Ectodermal cell (in vitro differentiated cells): ENCODE results near the gene KLHL41.
"Not testable (repeated sequence)": the region's sequence is repeated elsewhere in the genome, so short reads cannot be mapped to it uniquely, and the experiment has no call there.

Experiments
- H3K27ac ChIP-seq: 2 replicates; pipeline ENCODE4 v1.7.0; 2013; ENCODE audit warnings: mild to moderate bottlenecking, low read depth, low read length; ENCODE audit not compliant: insufficient read depth, poor library complexity, severe bottlenecking
- H3K27me3 ChIP-seq: 2 replicates; pipeline ENCODE4 v1.7.0; 2013; ENCODE audit warnings: mild to moderate bottlenecking, low read length; ENCODE audit not compliant: insufficient read depth, control insufficient read depth, poor library complexity, severe bottlenecking
- H3K36me3 ChIP-seq: one replicate; pipeline ENCODE4 v1.7.0; 2013; ENCODE audit warnings: low read length; ENCODE audit not compliant: control insufficient read depth, insufficient read depth
- H3K4me1 ChIP-seq: one replicate; pipeline ENCODE4 v1.7.0; 2013; ENCODE audit warnings: low read length; ENCODE audit not compliant: control insufficient read depth, insufficient read depth
- H3K4me3 ChIP-seq: 2 replicates; pipeline ENCODE4 v1.7.0; 2013; ENCODE audit warnings: low read depth, low read length, control low read depth; ENCODE audit not compliant: insufficient read depth
- H3K9me3 ChIP-seq: 2 replicates; pipeline ENCODE4 v1.7.0; 2013; ENCODE audit warnings: mild to moderate bottlenecking, low read length, moderate library complexity; ENCODE audit not compliant: control insufficient read depth
- WGBS, 2 experiments: methylation state at CpG; one replicate each; pipeline ENCODE4 v1.1.7; 2013; ENCODE audit warnings: missing lambda C conversion rate in 2 of 2; 5-methylcytosine and 5-hydroxymethylcytosine counted together

Gene KLHL41

DNA sequence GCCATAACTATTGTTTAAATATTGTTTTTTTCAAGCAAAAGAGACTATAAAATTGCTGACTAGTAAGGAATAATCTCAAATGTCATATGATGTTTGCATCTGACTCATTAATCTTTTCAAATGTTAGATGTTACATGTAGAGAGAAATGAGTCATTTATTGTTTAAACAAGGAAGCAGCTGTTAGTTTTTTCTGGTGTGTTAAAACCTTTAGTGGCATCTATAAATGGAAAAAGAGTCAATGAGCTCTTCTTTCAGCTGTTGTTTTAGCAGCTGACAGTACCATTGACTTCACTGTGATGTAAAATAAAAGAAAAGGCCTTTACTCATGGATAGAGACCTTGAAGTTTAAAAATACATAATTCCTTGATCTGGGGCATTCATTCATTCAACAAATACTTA lies 1.8 kb upstream of the KLHL41 start:
- Histone ChIP-seq H3K27ac (no peak overlapping the region), H3K9me3 (no peaks in the 10 kb centered on the region), H3K4me3 (no peak overlapping the region)

GRCh38 chr2:169509955-169510354 lies 453 bp downstream of the KLHL41 start:
- no peaks in the 10 kb centered on the region for H3K36me3 ChIP-seq
- H3K27me3 ChIP-seq: no peaks in the 10 kb centered on the region
- peaks cover 6% of the 10 kb centered on the region for H3K4me1 ChIP-seq
- H3K4me3 ChIP-seq: no peak overlapping the region
- WGBS, 2 experiments: 95 to 96% methylated on average over 7 to 8 of the region's 8 CpGs
- H3K27ac ChIP-seq: no peak overlapping the region
- H3K9me3 ChIP-seq: no peaks in the 10 kb centered on the region

More for the DNA sequence above, 1.8 kb upstream of the KLHL41 start:
- Histone ChIP-seq H3K4me1 (peaks cover 6% of the 10 kb centered on the region), H3K27me3 (no peaks in the 10 kb centered on the region), H3K36me3 (no peaks in the 10 kb centered on the region)

DNA sequence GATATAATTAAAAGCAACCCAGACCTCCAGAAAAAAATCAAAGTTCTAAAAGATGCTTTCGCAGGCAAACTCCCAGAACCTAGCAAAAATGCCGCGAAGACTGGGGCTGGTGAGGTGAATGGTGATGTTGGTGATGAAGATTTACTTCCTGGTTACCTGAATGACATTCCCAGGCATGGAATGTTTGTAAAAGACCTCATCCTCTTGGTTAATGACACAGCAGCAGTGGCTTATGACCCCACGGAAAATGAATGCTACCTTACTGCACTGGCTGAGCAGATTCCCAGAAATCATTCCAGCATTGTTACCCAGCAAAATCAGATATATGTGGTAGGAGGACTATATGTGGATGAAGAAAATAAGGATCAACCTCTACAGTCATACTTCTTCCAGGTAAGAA lies 994 bp downstream of the KLHL41 start:
- Histone ChIP-seq H3K27ac (no peak overlapping the region), H3K9me3 (no peaks in the 10 kb centered on the region), H3K27me3 (no peaks in the 10 kb centered on the region), H3K36me3 (no peaks in the 10 kb centered on the region), H3K4me3 (no peak overlapping the region), H3K4me1 (peaks cover 6% of the 10 kb centered on the region)
- 94 to 97% methylated on average over 4 of the region's 4 CpGs for WGBS, 2 experiments

- Histone ChIP-seq H3K27me3 (no peaks in the 10 kb centered on the region), H3K36me3 (no peaks in the 10 kb centered on the region), H3K4me3 (no peak overlapping the region), H3K27ac (no peak overlapping the region), H3K4me1 (peaks cover 6% of the 10 kb centered on the region), H3K9me3 (no peaks in the 10 kb centered on the region)
- WGBS, 2 experiments: 94 to 100% methylated on average over 1 of the region's 1 CpG
Measured at GRCh38 chr2:169511818-169512217, 2.3 kb downstream of the KLHL41 start.

DNA sequence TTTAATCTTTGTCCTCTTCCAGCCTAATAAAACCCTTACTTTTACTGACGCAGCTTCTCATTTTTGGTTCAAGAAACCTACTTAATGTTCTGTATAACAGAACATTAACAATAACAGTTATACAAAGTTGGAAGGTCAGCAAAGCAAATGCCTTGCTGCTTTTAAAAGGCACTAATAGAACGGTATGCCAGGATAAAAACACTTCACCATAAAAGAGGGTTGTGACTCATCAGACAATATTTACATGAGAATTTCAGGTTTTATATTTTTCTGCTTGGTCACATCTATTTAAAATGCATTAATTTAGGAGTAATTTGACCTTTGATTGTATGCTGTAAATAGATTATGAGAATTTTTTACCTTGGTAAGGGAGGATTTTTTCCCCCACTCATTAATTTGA lies 3.0 kb downstream of the KLHL41 start:
- Histone ChIP-seq H3K36me3 (no peaks in the 10 kb centered on the region), H3K9me3 (no peaks in the 10 kb centered on the region), H3K27me3 (no peaks in the 10 kb centered on the region), H3K4me3 (no peak overlapping the region), H3K27ac (no peak overlapping the region), H3K4me1 (peaks cover 6% of the 10 kb centered on the region)
- 85 to 95% methylated on average over 2 of the region's 2 CpGs for WGBS, 2 experiments

GRCh38 chr2:169513094-169513493 lies 3.6 kb downstream of the KLHL41 start:
- Histone ChIP-seq H3K9me3 (no peaks in the 10 kb centered on the region), H3K4me3 (no peak overlapping the region), H3K27ac (no peak overlapping the region), H3K27me3 (no peaks in the 10 kb centered on the region), H3K4me1 (peaks cover 6% of the 10 kb centered on the region), H3K36me3 (no peaks in the 10 kb centered on the region)
- WGBS, 2 experiments: 100% methylated on average over 1 of the region's 1 CpG

DNA sequence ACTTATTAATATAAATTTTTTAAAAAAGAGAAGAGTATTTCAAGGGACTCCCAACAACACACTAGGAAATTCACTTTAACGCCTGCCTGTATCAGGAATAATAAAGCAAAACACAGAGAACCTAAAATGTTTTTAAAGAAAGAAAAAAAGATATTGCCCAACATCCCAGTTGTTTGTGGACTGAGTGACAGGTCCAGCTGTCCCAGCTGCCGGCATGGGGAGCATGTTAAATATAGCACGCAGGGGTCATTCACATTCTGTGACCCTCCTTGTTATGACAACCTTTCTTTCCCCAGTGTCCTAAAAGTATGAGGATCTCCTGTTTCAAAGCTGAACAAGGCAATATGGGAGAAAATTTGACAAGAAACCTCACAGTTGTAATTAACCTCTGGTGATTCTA lies 4.4 kb downstream of the KLHL41 start:
- WGBS, 2 experiments: 88 to 94% methylated on average over 2 to 3 of the region's 3 CpGs
- Histone ChIP-seq H3K9me3 (no peaks in the 10 kb centered on the region), H3K36me3 (no peaks in the 10 kb centered on the region), H3K27ac (no peak overlapping the region), H3K4me3 (no peak overlapping the region), H3K27me3 (no peaks in the 10 kb centered on the region), H3K4me1 (peaks cover 6% of the 10 kb centered on the region)

GRCh38 chr2:169514758-169515157 lies 5.3 kb downstream of the KLHL41 start:
- H3K27ac ChIP-seq, H3K4me3 ChIP-seq, H3K4me1 ChIP-seq, H3K36me3 ChIP-seq, H3K9me3 ChIP-seq, H3K27me3 ChIP-seq: not testable (repeated sequence)
- 91 to 95% methylated on average over 5 to 7 of the region's 7 CpGs for WGBS, 2 experiments

GRCh38 chr2:169516488-169516995 lies 7.0 kb downstream of the KLHL41 start:
- H3K4me3 ChIP-seq, H3K9me3 ChIP-seq, H3K36me3 ChIP-seq, H3K27me3 ChIP-seq, H3K27ac ChIP-seq, H3K4me1 ChIP-seq: not testable (repeated sequence)
- 95% methylated on average over 10 of the region's 10 CpGs for WGBS, 2 experiments

DNA sequence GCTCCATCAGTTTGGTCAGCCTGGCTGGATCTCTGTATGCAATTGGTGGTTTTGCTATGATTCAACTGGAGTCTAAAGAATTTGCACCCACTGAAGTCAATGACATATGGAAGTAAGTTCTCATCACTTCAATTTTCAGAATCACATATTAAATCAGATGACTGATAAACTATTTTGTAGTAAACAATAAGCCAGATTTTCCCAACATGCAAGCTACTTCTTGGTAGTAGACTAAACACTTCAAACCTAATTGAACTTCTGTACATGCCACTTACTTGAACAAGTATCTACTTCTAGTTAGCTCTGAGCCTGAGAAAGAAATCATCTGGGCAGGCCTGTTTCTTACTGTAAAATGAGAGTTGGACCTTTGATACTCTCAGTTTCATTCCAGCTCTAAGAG lies 11.4 kb downstream of the KLHL41 start:
- Histone ChIP-seq H3K4me3 (no peak overlapping the region), H3K36me3 (no peaks in the 10 kb centered on the region), H3K27ac (no peak overlapping the region), H3K27me3 (no peaks in the 10 kb centered on the region), H3K9me3 (no peaks in the 10 kb centered on the region), H3K4me1 (no peaks in the 10 kb centered on the region)

DNA sequence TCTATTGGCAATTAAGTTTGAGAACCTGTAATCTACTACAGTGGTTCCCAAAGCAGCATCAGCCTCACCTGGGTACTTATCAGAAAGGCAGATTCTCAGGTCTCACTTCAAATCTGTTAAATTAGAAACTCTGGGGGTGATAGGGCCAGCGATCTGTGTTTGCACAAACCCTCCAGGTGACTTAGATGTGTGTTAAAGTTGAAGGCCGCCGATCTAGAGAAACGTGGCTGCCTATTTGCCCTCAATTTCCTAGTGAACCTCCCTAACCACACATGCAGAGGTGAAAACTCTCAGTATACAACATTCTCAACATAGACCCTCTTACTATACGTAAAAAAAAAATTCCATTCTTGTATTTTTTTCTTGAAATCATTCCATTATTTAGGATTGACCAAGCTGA lies 14.2 kb downstream of the KLHL41 start:
- Histone ChIP-seq H3K9me3 (no peaks in the 10 kb centered on the region), H3K4me3 (no peak overlapping the region), H3K27me3 (no peaks in the 10 kb centered on the region), H3K4me1 (no peaks in the 10 kb centered on the region), H3K36me3 (no peaks in the 10 kb centered on the region), H3K27ac (no peak overlapping the region)
- WGBS, 2 experiments: 93 to 98% methylated on average over 4 of the region's 5 CpGs
